ENCODE data around the gene RSPH9.
"Not testable (repeated sequence)": the region's sequence is repeated elsewhere in the genome, so short reads cannot be mapped to it uniquely, and the experiment has no call there.

The RSPH9 gene

GRCh38 chr6:43687437-43688347 is 42.9 kb downstream of the RSPH9 start, which contains the start of gene MRPS18A:
TSS of gene MRPS18A (minus strand) at chr6:43687791. CDS start at chr6:43687779, 12 bp downstream.
- no peak for TF ChIP-seq JUND (IDR thresholded peaks at IDR 0.05; ENCODE audit: low read depth)
- in situ Hi-C loops (cut with HindIII; ENCODE audit: low pct_unique_long_range_greater_than_20kb, low sequenced_read_pairs) = no loop called here
- DNase-seq (ENCODE audit: low read depth in 1 of 2, low spot score in 1 of 2) = peak; percentile 86 to 94

GRCh38 chr6:43689421-43689820 is 44.6 kb downstream of the RSPH9 start:
- no peak for TF ChIP-seq JUND (IDR thresholded peaks at IDR 0.05; ENCODE audit: low read depth)
- DNase-seq (ENCODE audit: low read depth in 1 of 2, low spot score in 1 of 2) = no peak
- in situ Hi-C loops (cut with HindIII; ENCODE audit: low pct_unique_long_range_greater_than_20kb, low sequenced_read_pairs) = no loop called here

GRCh38 chr6:43695215-43695966 is 50.6 kb downstream of the RSPH9 start:
- in situ Hi-C loops (cut with HindIII; ENCODE audit: low pct_unique_long_range_greater_than_20kb, low sequenced_read_pairs) = no loop called here
- no peak for TF ChIP-seq JUND (IDR thresholded peaks at IDR 0.05; ENCODE audit: low read depth)
- DNase-seq (ENCODE audit: low read depth in 1 of 2, low spot score in 1 of 2) = no peak

GRCh38 chr6:43695967-43696291 is 51.1 kb downstream of the RSPH9 start:
- no peak for TF ChIP-seq JUND (IDR thresholded peaks at IDR 0.05; ENCODE audit: low read depth)
- DNase-seq (ENCODE audit: low read depth in 1 of 2, low spot score in 1 of 2) = no peak
- in situ Hi-C loops (cut with HindIII; ENCODE audit: low pct_unique_long_range_greater_than_20kb, low sequenced_read_pairs) = no loop called here

GRCh38 chr6:43697421-43697820 is 52.6 kb downstream of the RSPH9 start:
- no peak for TF ChIP-seq JUND (IDR thresholded peaks at IDR 0.05; ENCODE audit: low read depth)
- in situ Hi-C loops (cut with HindIII; ENCODE audit: low pct_unique_long_range_greater_than_20kb, low sequenced_read_pairs) = no loop called here
- DNase-seq (ENCODE audit: low read depth in 1 of 2, low spot score in 1 of 2) = no peak

GRCh38 chr6:43698584-43699349 is 53.9 kb downstream of the RSPH9 start:
- no peak for TF ChIP-seq JUND (IDR thresholded peaks at IDR 0.05; ENCODE audit: low read depth)
- no peak for DNase-seq (ENCODE audit: low read depth in 1 of 2, low spot score in 1 of 2)
- in situ Hi-C loops (cut with HindIII; ENCODE audit: low pct_unique_long_range_greater_than_20kb, low sequenced_read_pairs) = no loop called here

- no peak for DNase-seq (ENCODE audit: low read depth in 1 of 2, low spot score in 1 of 2)
- TF ChIP-seq JUND (IDR thresholded peaks at IDR 0.05; ENCODE audit: low read depth) = no peak
- in situ Hi-C loops (cut with HindIII; ENCODE audit: low pct_unique_long_range_greater_than_20kb, low sequenced_read_pairs) = no loop called here
These were observed 54.8 kb downstream of the RSPH9 start for GRCh38 chr6:43699564-43700186.

GRCh38 chr6:43700939-43701560 is 56.2 kb downstream of the RSPH9 start:
- DNase-seq (ENCODE audit: low read depth in 1 of 2, low spot score in 1 of 2); in situ Hi-C loops (cut with HindIII; ENCODE audit: low pct_unique_long_range_greater_than_20kb, low sequenced_read_pairs): not testable (repeated sequence)

- no peak for DNase-seq (ENCODE audit: low read depth in 1 of 2, low spot score in 1 of 2)
- in situ Hi-C loops (cut with HindIII; ENCODE audit: low pct_unique_long_range_greater_than_20kb, low sequenced_read_pairs) = no loop called here
These were observed 57.3 kb downstream of the RSPH9 start for GRCh38 chr6:43702171-43702533.

GRCh38 chr6:43702534-43703440 is 58.0 kb downstream of the RSPH9 start:
- no peak for DNase-seq (ENCODE audit: low read depth in 1 of 2, low spot score in 1 of 2)
- in situ Hi-C loops (cut with HindIII; ENCODE audit: low pct_unique_long_range_greater_than_20kb, low sequenced_read_pairs) = no loop called here
- no peak for TF ChIP-seq JUND (IDR thresholded peaks at IDR 0.05; ENCODE audit: low read depth)

More at GRCh38 chr6:43702171-43702533, 57.3 kb downstream of the RSPH9 start:
- no peak for TF ChIP-seq JUND (IDR thresholded peaks at IDR 0.05; ENCODE audit: low read depth)
